Measurements from ENCODE around the gene MEIG1.

- TF ChIP-seq CTCF (conservative IDR thresholded peaks at IDR 0.05; ENCODE audit: low read length) = no peak
- TF ChIP-seq EZH2phosphoT487 (IDR thresholded peaks at IDR 0.05; ENCODE audit: borderline replicate concordance) = no peak
Measured at GRCh38 chr10:14967897-14968296, 8.7 kb downstream of the MEIG1 start.
